IMR-90 (cell line): ENCODE measurements around the gene C16orf90. TPM values are rescaled to one million over a fixed set of nuclear protein-coding genes. Genes with fewer than 3 reads are reported as not detected.

Source experiments
- ATAC-seq: fragments of 200-7000 bp; cut with Tn5 transposase; 2 replicates; pipeline ENCODE4 v1.9.1; 2020; ENCODE audit warnings: low read depth, mild to moderate bottlenecking, moderate library complexity
- BruUV-seq: library from RNA; stranded (reverse); fragments of 400-500 nt; replicated peaks from 2 replicates; lab custom pipeline; 2021; lab: Mats Ljungman, UMichigan
- CTCF ChIA-PET: fragments of 300-600 bp; formaldehyde crosslinking; extraction: SDS; loops from one replicate; lab custom pipeline; 2021; ENCODE audit warnings: antibody characterized with exemption; lab: Yijun Ruan, JAX
- POLR2A ChIA-PET: fragments of 300-600 bp; sonication (Branson Sonifier 250); formaldehyde crosslinking; loops from one replicate; lab custom pipeline; 2022; ENCODE audit warnings: antibody characterized with exemption; ENCODE audit not compliant: unreplicated experiment; lab: Charles Lee
- DNase-seq: peaks from one replicate; pipeline ENCODE4 v3.0.0; 2013
- H2AFZ ChIP-seq: replicated peaks from 2 replicates; pipeline ENCODE3; 2013; ENCODE audit warnings: low read length, mild to moderate bottlenecking; ENCODE audit not compliant: poor library complexity
- H2AK5ac ChIP-seq: 2 replicates; pipeline ENCODE4 v1.6.1; 2013; ENCODE audit warnings: low read depth, low read length, inconsistent platforms
- H2AK9ac ChIP-seq: replicated peaks from 2 replicates; pipeline ENCODE3; 2013; ENCODE audit warnings: mild to moderate bottlenecking, low read depth, low read length, moderate library complexity; ENCODE audit not compliant: poor library complexity
- H2BK120ac ChIP-seq: 2 replicates; pipeline ENCODE4 v1.6.1; 2013; ENCODE audit warnings: low read depth, low read length, inconsistent platforms
- H2BK15ac ChIP-seq: 3 replicates; pipeline ENCODE4 v1.6.1; 2013; ENCODE audit warnings: low read depth, low read length, inconsistent platforms
- H2BK20ac ChIP-seq: 2 replicates; pipeline ENCODE4 v1.6.1; 2013; ENCODE audit warnings: low read depth, mild to moderate bottlenecking, inconsistent platforms, low read length, moderate library complexity
- H2BK5ac ChIP-seq: 2 replicates; pipeline ENCODE4 v1.6.1; 2013; ENCODE audit warnings: mild to moderate bottlenecking, low read depth, low read length, inconsistent platforms; ENCODE audit not compliant: poor library complexity, severe bottlenecking
- H3K14ac ChIP-seq: replicated peaks from 2 replicates; pipeline ENCODE4 v1.6.1; 2013; ENCODE audit warnings: low read depth, low read length, inconsistent platforms
- H3K18ac ChIP-seq: 2 replicates; pipeline ENCODE4 v1.6.1; 2013; ENCODE audit warnings: low read depth, low read length, control low read depth
- H3K23ac ChIP-seq: 2 replicates; pipeline ENCODE4 v1.6.1; 2013; ENCODE audit warnings: low read depth, low read length, inconsistent platforms
- H3K27ac ChIP-seq: 2 replicates; pipeline ENCODE4 v1.5.1; 2013; ENCODE audit warnings: mild to moderate bottlenecking, control low read depth, low read length; ENCODE audit not compliant: insufficient read depth
- H3K27me3 ChIP-seq: 2 replicates; pipeline ENCODE4 v1.6.1; 2013; ENCODE audit warnings: low read length; ENCODE audit not compliant: control insufficient read depth, insufficient read depth
- H3K36me3 ChIP-seq: 2 replicates; pipeline ENCODE4 v1.6.1; 2013; ENCODE audit warnings: low read length, mixed read lengths; ENCODE audit not compliant: control insufficient read depth, insufficient read depth
- H3K4ac ChIP-seq: 2 replicates; pipeline ENCODE4 v1.6.1; 2013; ENCODE audit warnings: low read depth, low read length, inconsistent platforms
- H3K4me1 ChIP-seq: 2 replicates; pipeline ENCODE4 v1.6.1; 2013; ENCODE audit warnings: low read length, mixed read lengths; ENCODE audit not compliant: control insufficient read depth, insufficient read depth
- H3K4me2 ChIP-seq: 2 replicates; pipeline ENCODE4 v1.6.1; 2013; ENCODE audit warnings: low read depth, mild to moderate bottlenecking, control low read depth, low read length, moderate library complexity
- H3K4me3 ChIP-seq: 2 replicates; pipeline ENCODE4 v1.5.1; 2013; ENCODE audit warnings: low read depth, mild to moderate bottlenecking, control low read depth, low read length, moderate library complexity; ENCODE audit not compliant: insufficient read depth
- H3K56ac ChIP-seq: 2 replicates; pipeline ENCODE4 v1.6.1; 2013; ENCODE audit warnings: low read length, inconsistent platforms; ENCODE audit not compliant: insufficient read depth; ENCODE audit errors: extremely low read depth
- H3K79me1 ChIP-seq, 2 experiments: 2 replicates each; pipeline ENCODE4 v1.6.1; 2013; ENCODE audit warnings: low read length in 2 of 2, inconsistent platforms in 1 of 2, low read depth in 1 of 2
- H3K9ac ChIP-seq: 2 replicates; pipeline ENCODE4 v1.6.1; 2013; ENCODE audit warnings: low read depth, low read length, control low read depth
- H3K9me1 ChIP-seq: 2 replicates; pipeline ENCODE4 v1.6.1; 2013; ENCODE audit warnings: low read length, inconsistent platforms; ENCODE audit not compliant: insufficient read depth
- H3K9me3 ChIP-seq: 2 replicates; pipeline ENCODE4 v1.6.1; 2013; ENCODE audit warnings: low read length; ENCODE audit not compliant: control insufficient read depth, insufficient read depth
- H4K20me1 ChIP-seq: 2 replicates; pipeline ENCODE4 v1.6.1; 2013; ENCODE audit warnings: low read length, inconsistent platforms; ENCODE audit not compliant: insufficient read depth
- H4K5ac ChIP-seq: 2 replicates; pipeline ENCODE4 v1.6.1; 2013; ENCODE audit warnings: mild to moderate bottlenecking, low read depth, low read length, control low read depth
- H4K8ac ChIP-seq, 2 experiments: 2 replicates each; pipeline ENCODE4 v1.6.1; 2013; ENCODE audit warnings: low read depth in 2 of 2, low read length in 2 of 2, control low read depth in 1 of 2, inconsistent platforms in 1 of 2
- H4K91ac ChIP-seq: 2 replicates; pipeline ENCODE4 v1.6.1; 2013; ENCODE audit warnings: low read depth, low read length, inconsistent platforms; ENCODE audit not compliant: insufficient read depth
- MAZ ChIP-seq: IDR thresholded peaks from 2 replicates; pipeline ENCODE4 v1.6.1; 2012; ENCODE audit warnings: low read depth, mild to moderate bottlenecking, low read length, improper control_type of control experiment, moderate library complexity, borderline replicate concordance
- USF2 ChIP-seq: fragments of 150-350 bp; IDR thresholded peaks from 2 replicates; pipeline ENCODE4 v1.6.1; 2017; ENCODE audit warnings: mild to moderate bottlenecking, antibody characterized with exemption, low read length, low read depth
- WGBS, 2 experiments: methylation state at CpG; one replicate each; pipeline versions ENCODE4 v1.1.5 to v1.1.7; 2013; ENCODE audit warnings: missing lambda C conversion rate in 2 of 2; ENCODE audit not compliant: insufficient read length in 1 of 2; ENCODE audit errors: extremely low coverage in 2 of 2; 5-methylcytosine and 5-hydroxymethylcytosine counted together
- dilution Hi-C: fragments of 300-500 bp; cut with HindIII; formaldehyde crosslinking; loops from one replicate; pipeline ENCODE4 v1.14.3; 2018; ENCODE audit warnings: low sequenced_read_pairs; ENCODE audit not compliant: unreplicated experiment
- in situ Hi-C: fragments of 300-500 bp; cut with MboI; formaldehyde crosslinking; loops from 3 replicates; pipeline ENCODE4 v1.14.3; 2019; ENCODE audit warnings: low sequenced_read_pairs, inconsistent platforms, mixed read lengths
- intact Hi-C: fragments of 100-400 bp; cut with micrococcal nuclease; formaldehyde crosslinking; loops from 2 replicates; pipeline ENCODE4 v1.10.0; 2022
- polyA plus RNA-seq, 3 experiments: library from polyadenylated mRNA; depleted of rRNA; stranded (reverse); fragments of >200 nt; gene quantifications; 2 replicates each; pipeline ENCODE4 v1.2.3, GENCODE V29; 2012; ENCODE audit warnings: low replicate concordance in 1 of 3
- total RNA-seq: library from RNA; depleted of rRNA; stranded (reverse); fragments of >200 nt; gene quantifications from 2 replicates; pipeline ENCODE4 v1.2.3, GENCODE V29; 2012

C16orf90 gene
- total and polyA plus RNA-seq, 2 of the 4 experiments (the other 2 are of a cell fraction), result not detected

GRCh38 chr16:3458852-3459361 lies 36.4 kb downstream of the C16orf90 start:
- in situ Hi-C loops, result no loop called here
- Histone ChIP-seq H2BK120ac (peak overlapping the region; percentile 16; the same call in 1 of the 2 replicates), H3K36me3 (no peaks in the 10 kb centered on the region), H2AFZ (peak overlapping the region; percentile 94), H3K27me3 (no peaks in the 10 kb centered on the region), H3K4me1 (peaks cover 9% of the 10 kb centered on the region), H2BK15ac (no peak overlapping the region), H3K23ac (peak overlapping the region; percentile 93), H3K56ac (peak overlapping the region; percentile 79), H2BK5ac (peak overlapping the region; percentile 89), H3K4me2 (peak overlapping the region; percentile 96), H3K79me1 (peaks cover 10 to 65% of the 10 kb centered on the region in 2 experiments; a peak in 3 of 4 replicates), H4K8ac (peak overlapping the region; percentile 55 to 65; a peak in 2 of 4 replicates), H3K9me3 (no peaks in the 10 kb centered on the region), H3K4me3 (peak overlapping the region; percentile 86), H2BK20ac (no peak overlapping the region), H3K18ac (peak overlapping the region; percentile 53), H4K5ac (peak overlapping the region; percentile 69), H2AK5ac (peak overlapping the region; percentile 89), H3K14ac (peak overlapping the region; percentile 96), H4K91ac (peak overlapping the region; percentile 35; the same call in 1 of the 2 replicates), H2AK9ac (peak overlapping the region; percentile 100), H3K4ac (peak overlapping the region; percentile 90), H3K9ac (peak overlapping the region; percentile 90), H3K9me1 (peaks cover 26% of the 10 kb centered on the region), H3K27ac (peak overlapping the region; percentile 92), H4K20me1 (peaks cover 54% of the 10 kb centered on the region)
- DNase-seq (peak; percentile 15), ATAC-seq (no peak)
- dilution Hi-C loops, result no loop called here
- intact Hi-C loops, result loop anchor here (2.0 kb wide), 2 partner anchors 42 to 58 kb away; partner anchors contain the start of genes CLUAP1, ZNF174 and ZSCAN32
- TF ChIP-seq MAZ, result no peak
- peak; percentile 52; the same call in 1 of the 2 replicates for TF ChIP-seq USF2
- ChIA-PET CTCF (no interaction called here), POLR2A (no interaction called here)
- WGBS, 2 experiments, result 13% methylated on average over 6 of the region's 10 CpGs; no CpG with 5 or more reads in 1 of the 2 experiments
- no TSS peak for BruUV-seq
